T-helper 2 cell treated with Interferon-gamma antibody and Interleukin-4, amounts not matched to agents 100 ng/mL and 5 ng/mL, for 36 hours (primary cell): ENCODE measurements around the gene KIF1C. TPM values are rescaled to one million over a fixed set of nuclear protein-coding genes. Genes with fewer than 3 reads are reported as not detected.
"Not testable (repeated sequence)": the region's sequence is repeated elsewhere in the genome, so short reads cannot be mapped to it uniquely, and the experiment has no call there.

Experiments
- intact Hi-C: fragments of 100-400 bp; cut with micrococcal nuclease; formaldehyde crosslinking; loops from one replicate; pipeline ENCODE4 v1.15.1; 2023
- total RNA-seq: library from RNA; stranded (reverse); gene quantifications from 2 replicates; pipeline ENCODE4 v1.2.3, GENCODE V29; 2022

Gene KIF1C
- total RNA-seq, 1 donor from 2014 or later = 42.5 TPM

GRCh38 chr17:5042157-5043022 is 44.6 kb downstream of the KIF1C start:
- intact Hi-C loops = no loop called here

DNA sequence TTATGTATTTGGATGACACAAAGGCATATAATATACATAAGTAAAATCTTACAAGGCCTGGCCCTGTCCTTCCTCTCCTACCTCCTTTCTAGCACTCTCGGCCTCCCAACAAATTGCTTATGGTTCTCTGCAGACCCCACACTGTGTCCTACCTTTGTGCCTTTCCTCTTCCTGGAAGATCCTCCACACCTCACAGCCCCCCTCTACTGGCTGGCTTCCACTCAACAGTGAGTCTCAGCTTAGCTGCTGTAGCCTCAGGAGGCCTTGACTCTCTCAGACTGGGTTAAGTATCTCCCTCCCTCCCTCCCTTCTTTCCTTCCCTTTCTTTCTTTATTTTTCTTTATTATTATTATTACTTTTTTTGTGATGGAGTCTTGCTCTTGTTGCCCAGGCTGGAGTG is 45.8 kb downstream of the KIF1C start:
- intact Hi-C loops = no loop called here

DNA sequence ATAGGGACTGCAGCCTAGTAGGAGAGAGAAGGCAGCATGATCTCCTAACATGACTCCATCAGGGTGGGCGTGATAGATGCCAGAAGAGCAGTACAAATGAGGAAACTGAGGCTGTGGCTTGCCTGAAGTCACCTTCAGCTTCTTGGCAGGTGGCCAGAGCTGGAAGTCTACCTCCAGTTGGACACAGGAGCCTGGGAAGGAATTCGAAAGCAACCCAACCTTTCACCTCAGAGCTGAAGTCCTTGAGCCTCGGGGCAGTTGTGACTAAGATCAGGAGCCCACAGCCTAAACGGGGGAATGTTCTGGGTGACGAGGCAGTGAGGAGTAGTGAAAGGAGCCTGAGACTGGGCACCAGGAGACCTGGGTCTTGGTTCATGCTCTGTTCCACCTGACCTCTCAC is 46.9 kb downstream of the KIF1C start:
- intact Hi-C loops = no loop called here

DNA sequence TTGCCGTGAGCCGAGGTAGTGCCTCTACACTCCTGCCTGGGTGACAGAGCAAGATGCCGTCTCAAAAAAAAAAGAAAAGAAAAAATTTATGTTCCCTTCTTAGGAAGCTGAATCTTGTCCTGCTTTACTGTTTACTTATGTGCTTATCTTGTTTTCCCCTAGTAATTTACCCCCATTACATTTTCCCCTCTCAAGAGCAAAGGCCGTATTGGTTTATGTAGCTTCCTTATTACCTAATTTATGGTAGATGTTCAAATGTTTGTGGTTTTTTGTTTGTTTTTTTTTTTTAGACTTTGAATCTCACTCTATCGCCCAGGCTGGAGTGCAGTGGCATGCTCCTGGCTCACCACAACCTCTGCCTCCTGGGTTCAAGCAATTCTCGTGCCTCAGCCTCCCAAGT is 47.7 kb downstream of the KIF1C start:
- intact Hi-C loops = no loop called here

GRCh38 chr17:5047446-5047845 is 49.7 kb downstream of the KIF1C start:
- intact Hi-C loops = no loop called here

DNA sequence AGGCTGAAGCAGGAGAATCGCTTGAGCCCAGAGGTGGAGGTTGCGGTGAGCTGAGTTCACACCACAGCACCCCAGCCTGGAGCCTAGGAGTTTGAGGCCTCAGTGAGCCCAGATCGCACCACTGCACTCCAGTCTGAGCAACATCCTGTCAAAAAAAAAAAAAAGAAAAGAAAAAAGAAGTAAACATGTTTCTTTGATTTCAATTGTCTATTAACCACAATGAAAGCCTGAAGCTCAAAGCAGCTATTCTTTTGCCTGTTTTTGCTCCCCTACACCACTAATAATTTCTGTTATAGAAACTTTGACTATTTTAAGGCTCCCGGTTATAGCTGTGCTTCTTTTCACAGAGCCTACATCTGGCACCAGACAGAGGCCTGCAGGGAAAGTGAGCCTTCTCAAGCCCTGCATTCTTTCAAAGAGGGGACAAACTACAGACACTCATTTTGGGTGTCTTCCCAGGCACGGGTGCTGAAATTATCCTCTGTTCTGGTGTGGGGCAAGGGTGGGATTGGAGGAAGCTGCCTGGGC is 51.6 kb downstream of the KIF1C start:
- intact Hi-C loops = no loop called here

DNA sequence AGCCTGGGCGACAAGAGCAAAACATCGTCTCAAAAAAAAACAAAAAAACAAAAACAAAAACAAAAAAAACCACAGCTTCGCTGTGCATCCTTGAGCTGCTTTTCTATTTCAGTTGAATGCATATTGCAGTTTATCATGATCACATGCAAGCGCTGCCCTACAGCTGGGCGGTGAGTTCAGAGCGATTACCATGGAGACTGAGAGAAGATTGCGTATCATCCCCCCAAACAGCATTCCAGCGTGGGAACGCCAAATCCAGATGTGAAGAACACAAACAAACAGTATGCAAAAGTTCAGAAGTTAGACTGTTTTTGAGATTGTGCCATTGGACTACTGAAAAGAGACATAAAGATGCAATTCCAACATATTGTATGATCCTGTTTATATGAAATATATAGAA is 52.5 kb downstream of the KIF1C start:
- intact Hi-C loops = no loop called here

DNA sequence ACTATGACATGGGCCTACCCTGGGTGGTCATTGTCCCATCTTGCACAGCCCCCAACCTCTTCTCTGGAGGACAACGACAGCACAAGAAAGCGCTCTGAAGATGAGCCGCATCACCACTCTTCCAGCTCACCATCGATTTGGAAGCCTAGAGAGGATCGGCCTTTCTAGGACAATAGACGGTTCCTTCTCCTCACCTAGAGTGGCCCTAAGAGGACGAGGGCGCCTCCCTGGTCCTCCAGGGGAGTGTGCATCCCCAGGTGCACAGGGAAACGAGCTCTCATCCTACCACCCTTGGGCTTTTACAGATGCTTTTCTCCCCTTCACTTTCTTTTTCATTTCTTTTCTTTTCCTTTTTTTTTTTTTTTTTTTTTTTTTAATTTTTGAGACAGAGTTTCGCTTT is 57.8 kb downstream of the KIF1C start:
- intact Hi-C loops = no loop called here

DNA sequence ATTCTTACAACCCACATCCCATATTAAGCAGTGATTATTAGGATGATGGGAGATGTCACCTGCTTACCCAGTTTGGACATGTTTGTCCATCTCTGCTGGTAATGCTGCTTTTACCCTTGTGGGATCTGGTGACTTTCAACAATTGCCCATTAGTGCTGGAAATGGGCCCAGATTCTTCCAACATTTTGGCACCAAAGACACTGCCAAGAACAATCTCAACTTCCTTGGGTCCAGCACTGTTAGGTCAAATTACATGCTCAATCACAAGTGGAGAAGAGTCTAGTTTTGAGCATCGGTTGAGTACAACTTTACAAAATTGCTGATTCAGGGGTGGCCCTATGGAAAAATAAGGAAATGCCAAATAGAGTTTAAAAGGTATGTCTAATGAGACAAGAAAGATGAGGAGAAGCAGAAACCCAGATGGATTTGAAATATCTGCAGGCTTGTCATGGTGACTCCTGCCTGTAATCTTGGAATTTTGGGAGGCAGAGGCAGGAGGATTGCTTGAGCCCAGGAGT is 67.5 kb downstream of the KIF1C start:
- intact Hi-C loops = no loop called here

DNA sequence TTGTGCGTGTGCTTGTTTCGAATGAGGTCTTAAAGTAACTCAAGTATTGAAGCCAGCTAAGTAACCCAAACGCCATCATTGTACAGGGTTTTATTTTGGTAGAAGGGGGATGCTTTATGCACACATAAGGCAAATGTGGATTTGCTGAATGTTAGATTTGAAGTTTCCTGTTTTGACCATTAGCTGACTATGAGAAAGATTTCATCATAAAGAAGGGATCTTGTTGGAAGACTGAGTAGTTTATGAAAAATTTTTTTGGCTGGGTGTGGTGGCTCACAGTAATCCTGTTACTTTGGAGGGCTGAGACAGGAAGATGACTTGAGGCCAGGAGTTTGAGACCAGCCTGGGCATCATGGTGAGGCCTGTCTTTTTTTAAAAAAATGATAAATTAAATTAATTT is 70.5 kb downstream of the KIF1C start:
- intact Hi-C loops = no loop called here

DNA sequence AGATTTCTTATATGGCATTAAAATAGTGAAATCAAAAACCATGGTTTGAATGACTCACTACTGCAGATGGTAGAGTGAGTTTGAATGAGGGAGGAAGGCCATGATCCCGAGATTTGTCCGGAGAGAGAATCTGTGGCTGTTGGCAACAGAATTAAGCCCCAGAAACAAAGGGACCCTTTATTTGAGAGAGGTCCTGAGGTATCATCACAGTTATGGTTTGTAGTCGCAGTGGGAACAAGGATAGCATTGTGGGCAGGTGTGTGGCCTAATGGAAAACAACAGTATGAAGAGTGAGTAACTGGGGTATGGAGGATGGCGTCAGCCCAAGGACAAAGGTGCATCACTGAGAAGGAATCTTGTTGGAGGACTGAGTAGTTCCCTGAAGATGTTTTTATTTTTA is 72.0 kb downstream of the KIF1C start:
- intact Hi-C loops = no loop called here

GRCh38 chr17:5075472-5075871 is 77.7 kb downstream of the KIF1C start:
- intact Hi-C loops = not testable (repeated sequence)

GRCh38 chr17:5077275-5077674 is 79.5 kb downstream of the KIF1C start:
- intact Hi-C loops = not testable (repeated sequence)

DNA sequence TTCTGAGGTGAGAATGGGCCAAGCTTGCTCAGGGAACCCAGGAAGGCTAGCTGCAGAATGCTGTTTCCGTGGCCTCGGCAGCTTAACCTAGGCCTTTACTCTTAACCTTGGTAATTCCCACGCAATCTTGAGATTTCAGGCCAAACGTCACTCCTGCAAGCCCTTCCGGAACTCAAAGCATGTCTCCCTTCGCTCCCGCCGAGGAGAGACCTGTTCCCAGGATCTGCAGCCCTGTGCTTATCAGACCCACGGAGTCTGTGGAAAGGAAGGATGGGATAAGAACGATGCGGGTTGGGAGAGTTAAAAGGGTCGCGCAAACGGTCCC is 80.0 kb downstream of the KIF1C start:
- intact Hi-C loops = loop anchor here (1.0 to 2.0 kb wide), 2 partner anchors 35 to 113 kb away; partner anchors contain the start of gene ZNF594

Other genes with a start within 250 kb of the KIF1C start
- not detected in 2 replicates for gene TM4SF5, start 226.1 kb upstream of the KIF1C start, total RNA-seq
- 0.27 and 0.41 TPM in 2 replicates for gene VMO1, start 211.6 kb upstream of the KIF1C start, total RNA-seq
- gene GLTPD2, start 209.0 kb upstream of the KIF1C start, total RNA-seq = not detected in 2 replicates
- gene PSMB6, start 201.8 kb upstream of the KIF1C start, total RNA-seq = 153 and 157 TPM in 2 replicates
- gene PLD2, start 190.8 kb upstream of the KIF1C start, total RNA-seq = 14.0 and 15.8 TPM in 2 replicates
- gene MINK1, start 164.6 kb upstream of the KIF1C start, total RNA-seq = 88.2 and 91.5 TPM in 2 replicates
- gene C17orf107, start 98.4 kb upstream of the KIF1C start, total RNA-seq = 0.20 and 0.27 TPM in 2 replicates
- gene CHRNE, start 94.9 kb upstream of the KIF1C start, total RNA-seq = 0.25 and 0.73 TPM in 2 replicates
- gene GP1BA, start 65.7 kb upstream of the KIF1C start, total RNA-seq = not detected in 2 replicates
- gene SLC25A11, start 57.9 kb upstream of the KIF1C start, total RNA-seq = 83.9 and 88.9 TPM in 2 replicates
- 227 and 238 TPM in 2 replicates for gene RNF167, start 57.7 kb upstream of the KIF1C start, total RNA-seq
- gene PFN1, start 49.4 kb upstream of the KIF1C start, total RNA-seq = 2,499 and 2,527 TPM in 2 replicates
- 52.9 and 53.3 TPM in 2 replicates for gene ENO3, start 46.8 kb upstream of the KIF1C start, total RNA-seq
- gene SPAG7, start 30.1 kb upstream of the KIF1C start, total RNA-seq = 50.3 and 57.6 TPM in 2 replicates
- gene CAMTA2, start 10.3 kb upstream of the KIF1C start, total RNA-seq = 70.7 and 73.7 TPM in 2 replicates
- 0.25 and 0.27 TPM in 2 replicates for gene INCA1, start 428 bp upstream of the KIF1C start, total RNA-seq
- gene SLC52A1, start 37.5 kb downstream of the KIF1C start, total RNA-seq = 0.16 and 0.30 TPM in 2 replicates
- 3.5 and 3.7 TPM in 2 replicates for gene ZFP3, start 80.5 kb downstream of the KIF1C start, total RNA-seq
- 11.1 TPM in 2 replicates for gene ZNF232, start 113.9 kb downstream of the KIF1C start, total RNA-seq
- 0.02 and 0.09 TPM in 2 replicates for gene USP6, start 118.1 kb downstream of the KIF1C start, total RNA-seq
- gene ZNF594, start 193.9 kb downstream of the KIF1C start, total RNA-seq = 8.6 and 10.5 TPM in 2 replicates
- gene SCIMP, start 236.9 kb downstream of the KIF1C start, total RNA-seq = not detected in 2 replicates